ENCODE results near the gene VAPB.

VAPB gene

DNA sequence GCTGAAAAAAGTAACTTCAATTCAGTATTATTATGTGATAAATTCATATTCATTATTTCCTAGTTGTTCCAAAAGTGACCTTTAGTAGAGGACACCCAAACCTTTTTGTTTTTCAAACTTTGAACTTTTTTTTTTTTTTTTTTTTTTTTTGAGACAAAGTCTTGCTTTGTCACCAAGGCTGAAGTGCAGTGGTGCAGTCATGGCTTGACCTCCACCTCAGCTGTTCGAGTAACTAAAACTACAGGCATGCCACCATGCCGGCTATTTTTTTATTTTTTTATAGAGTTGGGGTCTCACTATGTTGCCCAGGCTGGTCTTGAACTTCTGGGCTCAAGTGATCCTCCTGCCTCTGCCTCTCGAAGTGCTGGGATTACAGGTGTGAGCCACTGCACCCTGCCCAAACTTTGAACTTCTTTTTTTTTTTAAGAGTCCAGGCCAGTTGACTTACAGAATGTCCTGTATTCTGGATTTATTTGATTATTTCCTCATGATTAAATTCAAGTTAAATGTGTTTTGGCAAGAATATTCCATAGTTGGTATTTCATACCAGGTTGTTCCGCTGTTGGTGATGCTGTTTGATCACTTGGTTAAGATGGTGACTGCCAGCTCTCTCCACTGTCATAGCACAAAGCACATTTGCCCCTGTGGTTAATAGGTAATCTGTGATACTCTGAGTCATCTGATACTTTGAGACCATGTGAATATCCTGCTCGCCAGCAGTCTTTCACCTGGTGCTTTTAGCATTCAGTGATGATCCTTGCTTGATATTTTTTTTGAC, 48.0 kb downstream of the VAPB start:
- ATAC-seq, result no peak
- TF ChIP-seq ZC3H10 (CRISPR knock-in tag; IDR thresholded peaks at IDR 0.05) (no peak), ARNTL (CRISPR knock-in tag; IDR thresholded peaks at IDR 0.05; ENCODE audit: borderline replicate concordance, low read depth) (no peak), ZNF565 (CRISPR knock-in tag; conservative IDR thresholded peaks at IDR 0.05; ENCODE audit: low read depth) (no peak)

DNA sequence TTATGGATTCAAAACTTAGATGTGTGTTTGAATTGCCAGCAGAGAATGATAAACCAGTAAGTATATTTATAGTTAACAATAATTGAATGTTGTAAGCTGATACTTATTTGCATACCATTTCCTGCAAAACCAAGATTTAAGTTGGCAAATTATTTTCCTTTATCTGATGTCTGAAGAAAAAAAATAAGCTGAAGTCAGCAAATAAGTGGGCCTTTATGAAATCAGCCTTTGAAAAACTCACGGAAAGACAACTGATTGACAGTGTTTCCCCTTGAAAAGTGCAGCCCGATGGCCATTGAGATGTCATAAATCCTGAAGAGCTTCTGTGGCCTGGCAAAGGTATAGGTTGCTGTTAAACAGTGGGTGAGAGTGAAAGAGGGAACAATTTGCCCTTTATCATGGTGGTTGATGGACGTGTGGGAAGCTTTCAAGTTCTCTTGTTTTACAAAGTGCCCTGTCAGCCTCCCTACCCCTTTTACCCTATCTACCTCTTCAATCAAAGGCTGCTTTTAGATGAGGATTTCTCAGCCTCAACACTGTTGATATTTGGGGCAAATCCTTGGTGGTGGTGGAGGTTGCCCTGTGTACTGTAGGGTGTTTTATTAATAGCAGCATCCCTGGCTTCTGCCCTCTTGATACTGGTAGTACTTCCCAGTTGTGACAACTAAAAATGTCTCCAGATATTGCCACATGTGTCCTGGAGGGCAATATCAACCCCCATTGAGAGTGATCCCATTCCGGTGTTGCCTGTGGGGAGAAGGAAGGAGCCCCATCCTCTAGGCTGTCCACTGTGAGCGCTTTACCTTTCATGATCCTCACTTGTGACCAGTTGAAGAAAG, 50.2 kb downstream of the VAPB start:
- no peak for ATAC-seq
- TF ChIP-seq PPARA (CRISPR knock-in tag; IDR thresholded peaks at IDR 0.05; ENCODE audit: borderline replicate concordance) (no peak), CSRNP3 (CRISPR knock-in tag; IDR thresholded peaks at IDR 0.05) (no peak), ZFP30 (CRISPR knock-in tag; IDR thresholded peaks at IDR 0.05) (no peak)

GRCh38 chr20:58440021-58440767, 51.2 kb downstream of the VAPB start:
- TF ChIP-seq TSHZ2 (CRISPR knock-in tag; IDR thresholded peaks at IDR 0.05) (no peak), ZFP3 (CRISPR knock-in tag; IDR thresholded peaks at IDR 0.05) (no peak), POU6F1 (CRISPR knock-in tag; IDR thresholded peaks at IDR 0.05; ENCODE audit: borderline replicate concordance, low read depth) (no peak), TCF4 (CRISPR knock-in tag; IDR thresholded peaks at IDR 0.05; ENCODE audit: borderline replicate concordance) (no peak), ZFP30 (CRISPR knock-in tag; IDR thresholded peaks at IDR 0.05) (no peak), ZNF8 (CRISPR knock-in tag; IDR thresholded peaks at IDR 0.05) (no peak), ISL1 (CRISPR knock-in tag; IDR thresholded peaks at IDR 0.05) (no peak), CSDC2 (CRISPR knock-in tag; IDR thresholded peaks at IDR 0.05) (no peak)
- no peak for ATAC-seq

- ATAC-seq, result no peak
- TF ChIP-seq OSR1 (CRISPR knock-in tag; IDR thresholded peaks at IDR 0.05), result no peak
- no peak for TF ChIP-seq ESRRG (CRISPR knock-in tag; IDR thresholded peaks at IDR 0.05)
- TF ChIP-seq RARB (CRISPR knock-in tag; IDR thresholded peaks at IDR 0.05), result no peak
- TF ChIP-seq SNAI2 (CRISPR knock-in tag; IDR thresholded peaks at IDR 0.05), result no peak
- no peak for TF ChIP-seq ZNF8 (CRISPR knock-in tag; IDR thresholded peaks at IDR 0.05)
- TF ChIP-seq CSRNP3 (CRISPR knock-in tag; IDR thresholded peaks at IDR 0.05), result no peak
- TF ChIP-seq PPARA (CRISPR knock-in tag; IDR thresholded peaks at IDR 0.05; ENCODE audit: borderline replicate concordance), result no peak
- TF ChIP-seq ZC3H10 (CRISPR knock-in tag; IDR thresholded peaks at IDR 0.05), result no peak
- no peak for TF ChIP-seq BACH2 (CRISPR knock-in tag; IDR thresholded peaks at IDR 0.05; ENCODE audit: borderline replicate concordance)
- TF ChIP-seq TSHZ2 (CRISPR knock-in tag; IDR thresholded peaks at IDR 0.05), result no peak
- TF ChIP-seq PATZ1 (CRISPR knock-in tag; IDR thresholded peaks at IDR 0.05; ENCODE audit: borderline replicate concordance), result no peak
Observed at GRCh38 chr20:58441723-58442122, 52.7 kb downstream of the VAPB start.
